Fibroblast of lung (primary cell): Measurements from ENCODE around the gene ARRDC2.

Experiments used
- EZH2 ChIP-seq: IDR thresholded peaks from 2 replicates; pipeline ENCODE4 v1.5.1; 2012; ENCODE audit warnings: low read length, control low read depth, mild to moderate bottlenecking; ENCODE audit errors: missing control alignments
- TF ChIP-seq, protein P1 (sequence below), 2 donors: IDR thresholded peaks in 1 of 2; conservative IDR thresholded peaks in 1 of 2; 1 replicate in 1 of 2; 2 replicates in 1 of 2; pipeline ENCODE4 v1.5.1; 2011 to 2012; ENCODE audit warnings: low read length in 2 of 2, control low read depth in 1 of 2, inconsistent platforms in 1 of 2, low read depth in 1 of 2, mild to moderate bottlenecking in 1 of 2

DNA sequence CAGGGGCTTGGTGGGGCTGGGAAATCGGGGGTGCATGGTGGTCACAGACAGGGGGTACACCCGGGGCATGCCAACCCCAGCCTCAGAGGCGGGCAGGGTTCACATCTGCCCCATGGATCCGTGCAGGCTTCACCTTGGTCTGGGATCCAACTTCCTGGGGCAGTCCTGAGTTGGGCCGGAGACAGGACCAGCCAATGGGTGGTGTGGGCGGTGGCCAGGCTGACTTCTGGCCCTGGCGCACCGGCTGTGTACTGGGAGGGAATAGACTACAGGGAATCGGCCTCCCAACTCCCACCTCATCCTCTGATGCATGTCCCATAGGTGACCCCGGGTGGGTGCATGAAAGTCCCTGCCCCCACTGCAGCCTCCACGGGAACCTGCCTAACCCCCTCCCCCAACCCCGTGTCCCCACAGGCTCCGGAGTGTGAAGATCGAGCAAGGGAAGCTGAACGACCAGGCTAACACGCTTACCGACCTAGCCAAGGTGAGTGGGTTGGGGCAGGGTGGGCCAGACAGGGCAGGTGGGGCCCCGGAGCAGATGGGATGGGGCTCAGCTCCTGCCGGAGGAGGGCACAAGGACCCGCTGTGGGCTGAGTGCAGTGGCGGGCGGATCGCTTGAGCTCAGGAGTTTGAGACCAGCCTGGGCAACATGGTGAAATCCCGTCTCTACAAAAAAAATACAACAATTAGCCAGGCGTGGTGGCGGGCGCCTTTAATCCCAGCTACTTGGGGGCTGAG, 14.7 kb upstream of the ARRDC2 start:
- TF ChIP-seq, protein P1, sequence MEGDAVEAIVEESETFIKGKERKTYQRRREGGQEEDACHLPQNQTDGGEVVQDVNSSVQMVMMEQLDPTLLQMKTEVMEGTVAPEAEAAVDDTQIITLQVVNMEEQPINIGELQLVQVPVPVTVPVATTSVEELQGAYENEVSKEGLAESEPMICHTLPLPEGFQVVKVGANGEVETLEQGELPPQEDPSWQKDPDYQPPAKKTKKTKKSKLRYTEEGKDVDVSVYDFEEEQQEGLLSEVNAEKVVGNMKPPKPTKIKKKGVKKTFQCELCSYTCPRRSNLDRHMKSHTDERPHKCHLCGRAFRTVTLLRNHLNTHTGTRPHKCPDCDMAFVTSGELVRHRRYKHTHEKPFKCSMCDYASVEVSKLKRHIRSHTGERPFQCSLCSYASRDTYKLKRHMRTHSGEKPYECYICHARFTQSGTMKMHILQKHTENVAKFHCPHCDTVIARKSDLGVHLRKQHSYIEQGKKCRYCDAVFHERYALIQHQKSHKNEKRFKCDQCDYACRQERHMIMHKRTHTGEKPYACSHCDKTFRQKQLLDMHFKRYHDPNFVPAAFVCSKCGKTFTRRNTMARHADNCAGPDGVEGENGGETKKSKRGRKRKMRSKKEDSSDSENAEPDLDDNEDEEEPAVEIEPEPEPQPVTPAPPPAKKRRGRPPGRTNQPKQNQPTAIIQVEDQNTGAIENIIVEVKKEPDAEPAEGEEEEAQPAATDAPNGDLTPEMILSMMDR (conservative IDR thresholded peaks at IDR 0.05 in 1 of 2, IDR thresholded peaks at IDR 0.05 in 1 of 2; ENCODE audit: low read depth in 1 of 2, low read length in 2 of 2): no peak
- no peak for TF ChIP-seq EZH2
